AG20443 (cell line): Measurements from ENCODE around the gene ARMC7.
A peak's percentile ranks its signal among the peaks of the same experiment; 100 is the strongest.

Source experiments
- DNase-seq: peaks from one replicate; pipeline ENCODE4 v3.0.0; 2012; ENCODE audit warnings: low spot score, mixed read lengths

The ARMC7 gene

DNA sequence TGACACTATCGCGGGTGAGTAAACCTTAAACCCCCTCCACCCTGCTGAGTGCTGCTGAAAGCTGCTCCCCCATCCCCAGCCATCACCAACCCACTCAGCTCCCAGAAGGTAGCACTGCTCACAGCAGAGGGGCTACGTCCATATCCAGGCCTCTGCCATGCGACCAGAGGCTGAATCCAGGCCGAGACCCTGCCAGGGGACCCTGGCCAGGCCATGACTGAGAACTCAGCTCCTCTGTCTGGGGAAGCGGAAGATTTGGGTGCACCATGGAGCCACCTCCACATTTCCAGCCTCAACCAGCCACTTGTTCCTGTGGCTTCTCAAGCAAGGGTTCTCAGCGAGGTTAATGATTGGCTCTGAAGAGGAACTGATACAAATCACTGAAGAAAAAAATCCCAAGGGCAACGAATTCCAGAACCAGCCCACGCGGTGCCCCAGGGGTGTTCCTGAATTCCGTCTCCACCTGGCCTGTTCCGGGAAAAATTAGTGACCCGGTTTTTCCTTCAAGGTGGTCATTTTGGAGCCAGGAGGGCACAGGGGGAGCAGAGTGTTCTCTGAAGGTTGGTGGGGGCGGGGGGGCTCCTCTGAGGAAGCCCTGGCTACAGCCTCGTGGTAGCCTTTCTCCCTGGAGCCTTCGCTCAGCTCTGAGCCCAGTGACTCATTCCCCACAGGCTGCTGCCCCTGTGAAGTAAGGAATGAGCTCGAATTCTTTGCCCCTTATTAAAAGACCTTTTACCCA lies 31.3 kb upstream of the ARMC7 start:
- DNase-seq = peak; percentile 87

DNA sequence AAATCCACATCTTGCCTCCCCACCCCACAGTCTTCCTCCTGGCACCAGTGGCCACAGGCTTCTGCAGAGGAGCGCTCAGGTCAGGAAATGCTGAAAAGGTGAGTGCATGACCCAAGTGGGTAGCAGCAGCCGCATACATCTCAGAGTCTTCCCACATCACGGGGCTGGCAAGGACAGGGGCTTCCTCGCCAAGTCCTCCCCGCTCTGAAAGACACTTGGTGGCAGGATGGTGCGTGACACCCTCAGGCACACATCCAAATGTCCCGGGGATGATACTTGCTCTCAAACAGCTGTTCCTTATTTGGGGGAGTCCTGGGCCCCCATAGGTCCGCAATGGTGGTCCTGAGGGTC lies 30.8 kb upstream of the ARMC7 start:
- no peak for DNase-seq

DNA sequence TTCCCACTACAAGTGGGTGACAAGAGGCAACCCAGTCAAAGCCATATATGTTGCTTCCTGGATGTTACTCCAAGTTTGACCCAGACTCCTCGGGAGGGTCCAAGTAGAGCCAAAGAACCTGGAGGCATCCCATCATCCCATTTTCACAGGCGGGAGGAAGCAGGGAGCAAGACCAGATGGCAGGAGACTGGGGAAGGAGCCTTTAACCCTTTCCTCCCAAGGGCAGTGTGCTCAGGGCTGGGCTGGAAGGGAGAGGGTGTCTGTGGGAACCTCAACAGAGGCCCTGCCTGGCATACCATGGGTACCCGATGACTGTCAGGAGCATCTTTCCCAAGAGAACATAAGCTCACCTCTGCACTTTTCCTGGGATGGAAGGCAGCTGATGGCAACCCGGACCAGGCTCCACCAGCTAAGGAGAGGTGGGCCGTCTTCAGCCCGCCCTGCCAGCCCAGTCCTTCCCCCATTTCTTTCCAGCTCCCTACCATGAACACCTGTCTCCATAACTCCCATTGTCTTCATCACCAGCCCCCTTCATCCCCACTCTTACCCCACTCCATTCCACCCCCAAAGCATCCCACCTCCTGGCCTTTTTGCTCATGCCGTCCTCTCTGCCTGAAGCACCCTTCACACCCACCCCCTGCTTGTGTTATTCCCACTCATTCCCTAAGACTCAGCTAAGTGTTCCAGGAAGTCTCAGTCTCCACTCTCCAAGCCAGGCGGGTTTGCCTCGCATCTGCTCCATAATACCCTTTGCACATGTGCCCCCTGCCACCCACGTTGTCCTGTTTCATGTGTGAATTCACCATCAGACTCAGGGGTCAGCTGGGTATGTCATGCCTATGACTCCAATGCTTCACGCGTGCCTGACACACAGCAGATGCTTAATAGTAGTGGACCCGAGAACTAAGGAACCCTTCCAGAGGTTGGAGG lies 27.9 kb upstream of the ARMC7 start:
- no peak for DNase-seq

DNA sequence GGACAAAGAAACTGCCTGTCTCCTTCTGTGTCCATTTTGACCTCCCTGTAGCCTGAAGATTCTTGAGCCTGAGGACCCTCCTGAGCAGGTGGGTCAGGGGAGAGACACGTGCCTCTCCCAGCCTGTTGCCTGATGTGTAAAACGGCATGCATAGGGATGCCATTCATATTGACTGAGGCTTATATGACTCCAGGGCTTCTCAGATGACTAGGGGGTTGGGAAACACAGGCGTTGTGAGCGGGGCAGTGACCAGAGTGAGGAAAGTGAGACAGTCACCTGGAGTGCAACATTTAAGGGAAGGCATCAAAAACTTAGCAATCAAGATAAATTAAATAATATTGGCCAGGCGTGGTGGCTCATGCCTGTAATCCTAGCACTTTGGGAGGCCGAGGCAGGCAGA lies 27.1 kb upstream of the ARMC7 start:
- no peak for DNase-seq

DNA sequence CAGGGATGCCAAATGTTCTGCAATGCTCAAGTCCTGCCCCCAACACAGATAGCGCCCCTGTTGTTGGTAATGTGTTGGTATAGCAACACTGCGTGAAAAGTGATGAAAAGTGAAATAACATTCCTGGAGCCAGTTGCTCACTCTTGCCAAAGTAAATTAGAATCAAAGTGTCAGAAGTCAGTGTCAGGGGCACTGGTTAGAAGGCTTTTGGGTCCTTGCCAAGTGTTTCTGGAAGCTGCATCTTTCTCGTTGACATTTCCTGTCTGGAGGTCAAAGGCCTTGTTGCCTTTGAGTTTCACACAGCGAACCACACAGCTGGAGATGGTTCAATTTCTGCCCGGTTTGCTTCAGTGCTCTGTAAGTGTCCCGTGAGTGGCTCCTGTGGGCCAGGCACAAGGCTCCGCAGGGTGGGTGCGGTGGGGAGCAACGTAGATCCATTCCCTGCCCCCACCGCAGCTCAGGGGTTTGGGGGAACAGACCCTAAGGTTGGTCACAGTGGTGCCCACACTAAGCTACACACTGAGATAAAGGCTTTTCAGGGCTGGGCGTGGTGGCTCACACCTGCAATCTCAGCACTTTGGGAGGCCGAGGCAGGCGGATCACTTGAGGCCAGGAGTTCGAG lies 25.6 kb upstream of the ARMC7 start:
- no peak for DNase-seq

DNA sequence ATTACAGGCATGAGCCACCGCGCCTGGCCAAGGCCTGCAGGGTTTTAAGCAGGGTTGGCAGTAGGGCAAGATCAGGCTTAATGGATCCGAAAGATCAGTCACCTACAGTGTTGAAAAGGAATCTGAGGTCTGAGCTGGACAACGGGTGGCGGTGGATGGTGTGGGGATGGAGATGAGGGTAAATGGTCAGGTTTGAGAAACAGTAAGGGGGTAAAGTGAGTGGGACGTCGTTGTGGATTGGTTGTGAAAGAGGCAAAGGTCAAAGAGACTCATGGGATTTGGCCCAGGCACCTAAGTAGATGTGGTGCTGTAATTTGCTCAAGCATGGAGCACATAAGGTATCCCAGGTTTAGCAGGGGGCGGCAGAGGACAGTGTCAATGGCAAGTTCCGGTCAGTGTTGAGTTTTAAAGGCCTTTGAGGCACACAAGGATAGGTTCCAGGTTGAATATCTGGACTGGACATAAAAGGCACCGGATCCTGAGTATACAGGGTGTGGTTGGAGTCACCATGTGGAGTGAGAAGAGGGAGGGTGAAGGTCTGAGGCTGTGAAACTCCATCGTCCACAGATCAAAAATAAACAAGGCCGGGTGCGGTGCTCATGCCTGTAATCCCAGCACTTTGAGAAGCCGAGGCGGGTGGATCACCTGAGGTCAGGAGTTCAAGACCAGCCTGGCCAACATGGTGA lies 23.1 kb upstream of the ARMC7 start:
- no peak for DNase-seq

DNA sequence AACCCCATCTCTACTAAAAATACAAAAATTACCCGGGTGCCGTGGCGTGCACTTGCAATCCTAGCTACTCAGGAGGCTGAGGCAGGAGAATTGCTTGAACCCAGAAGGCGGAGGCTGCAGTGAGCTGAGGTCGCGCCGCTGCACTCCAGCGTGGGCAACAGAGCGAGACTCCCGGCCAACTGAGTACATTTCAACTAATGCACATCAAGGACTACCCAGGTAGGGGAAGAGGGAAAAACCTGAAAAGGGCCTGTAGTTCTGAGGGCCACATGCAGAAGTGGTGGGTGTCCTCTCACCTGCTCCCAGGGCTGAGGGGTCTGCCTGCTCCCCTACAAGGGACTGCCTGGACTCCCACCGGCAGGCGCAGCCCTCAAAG lies 22.6 kb upstream of the ARMC7 start:
- no peak for DNase-seq

DNA sequence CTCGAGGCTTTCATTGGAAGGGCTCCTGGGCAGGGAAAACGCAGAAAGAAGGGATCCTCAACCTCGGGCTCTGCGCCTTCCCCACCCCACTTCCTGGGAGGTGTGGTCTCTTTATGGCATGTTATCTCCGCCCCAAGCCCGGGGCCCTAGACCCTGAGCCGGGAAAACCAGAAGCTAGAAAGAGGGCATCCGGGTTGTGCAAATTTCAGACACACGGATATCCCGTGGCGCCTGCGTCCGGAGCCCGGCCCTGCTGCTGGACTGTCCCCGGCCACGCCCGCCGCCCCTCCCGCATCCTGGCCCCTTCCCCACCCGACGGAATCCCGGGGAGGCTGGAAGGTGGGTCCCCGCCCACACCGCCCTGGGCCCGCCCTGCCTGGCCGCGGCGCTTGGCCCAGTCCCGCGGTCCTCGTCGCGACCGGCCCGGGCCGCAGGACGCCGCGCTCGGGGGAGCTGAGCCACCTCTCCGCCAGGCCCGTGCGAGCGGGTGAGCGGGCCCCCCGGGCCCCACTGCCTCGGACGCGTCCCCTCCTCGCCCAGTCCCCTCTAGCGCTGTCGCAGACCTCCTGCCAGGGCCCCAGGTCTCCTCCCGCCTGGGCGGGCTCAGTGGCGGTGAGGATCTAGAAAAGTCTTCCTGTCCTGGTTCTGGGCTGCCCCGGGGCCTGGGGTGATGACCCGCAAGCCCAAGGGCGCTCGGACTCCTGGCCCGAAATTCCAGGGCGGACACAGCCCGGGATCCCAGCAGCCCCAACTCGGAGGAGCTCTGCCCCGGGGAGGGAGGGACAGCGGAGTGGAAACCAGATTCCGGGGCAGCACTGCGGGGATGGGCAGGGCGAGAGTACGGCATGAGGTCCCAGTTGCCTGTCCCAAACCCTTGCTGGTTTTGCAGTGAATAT lies 22.0 kb upstream of the ARMC7 start, which contains the start of gene SLC16A5:
TSS of gene SLC16A5 (plus strand) at position 397 of the 896 bp plus-strand sequence. CDS start 5,683 bp downstream, outside the sequence.
- DNase-seq = peak; percentile 92

DNA sequence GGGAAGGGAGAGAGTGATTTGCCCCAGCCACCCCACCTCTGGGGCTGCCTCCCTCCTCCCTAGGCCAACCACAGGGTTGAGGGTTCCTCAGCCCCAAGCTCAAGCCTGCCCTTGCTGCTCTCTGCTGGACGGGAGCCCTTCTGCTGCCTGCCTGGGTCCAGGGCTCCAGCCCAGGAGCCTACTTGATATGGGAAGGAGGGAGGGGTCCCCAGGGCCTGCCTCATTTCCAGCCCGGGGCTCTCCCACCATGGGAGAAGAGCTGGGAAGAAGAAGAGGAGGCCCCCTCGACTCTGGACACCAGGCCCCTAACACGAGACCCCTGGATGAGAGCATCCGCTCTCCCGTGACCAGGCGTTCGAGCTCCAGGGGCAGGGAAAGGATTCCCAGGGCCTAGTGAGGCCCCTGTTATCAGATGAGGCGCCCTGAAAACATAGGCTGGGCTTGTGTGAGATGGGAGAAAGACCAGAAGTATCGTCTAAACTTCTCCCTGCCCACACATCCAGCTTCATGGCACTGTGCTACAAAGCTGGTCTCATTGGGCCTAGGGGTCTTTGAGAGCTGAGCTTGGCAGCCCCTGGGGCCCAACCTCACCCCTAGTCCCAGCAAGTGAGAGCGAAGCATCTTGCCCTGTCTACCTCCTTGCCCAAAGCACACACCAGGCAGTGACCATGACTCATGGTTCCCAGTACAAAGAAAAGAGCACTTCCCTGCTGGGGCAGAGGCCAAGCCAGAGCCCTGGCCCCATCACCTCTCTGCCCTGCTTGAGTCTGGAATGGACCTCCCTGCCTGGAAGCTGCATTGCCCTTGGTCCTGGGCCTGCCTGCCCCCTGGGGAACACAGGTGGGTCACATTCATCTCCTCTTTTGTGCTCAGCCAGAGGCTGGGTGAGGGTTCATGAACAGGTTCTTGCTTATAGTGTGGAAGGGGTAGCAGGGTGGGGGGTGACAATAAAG lies 21.0 kb upstream of the ARMC7 start:
- peak; percentile 65 for DNase-seq

DNA sequence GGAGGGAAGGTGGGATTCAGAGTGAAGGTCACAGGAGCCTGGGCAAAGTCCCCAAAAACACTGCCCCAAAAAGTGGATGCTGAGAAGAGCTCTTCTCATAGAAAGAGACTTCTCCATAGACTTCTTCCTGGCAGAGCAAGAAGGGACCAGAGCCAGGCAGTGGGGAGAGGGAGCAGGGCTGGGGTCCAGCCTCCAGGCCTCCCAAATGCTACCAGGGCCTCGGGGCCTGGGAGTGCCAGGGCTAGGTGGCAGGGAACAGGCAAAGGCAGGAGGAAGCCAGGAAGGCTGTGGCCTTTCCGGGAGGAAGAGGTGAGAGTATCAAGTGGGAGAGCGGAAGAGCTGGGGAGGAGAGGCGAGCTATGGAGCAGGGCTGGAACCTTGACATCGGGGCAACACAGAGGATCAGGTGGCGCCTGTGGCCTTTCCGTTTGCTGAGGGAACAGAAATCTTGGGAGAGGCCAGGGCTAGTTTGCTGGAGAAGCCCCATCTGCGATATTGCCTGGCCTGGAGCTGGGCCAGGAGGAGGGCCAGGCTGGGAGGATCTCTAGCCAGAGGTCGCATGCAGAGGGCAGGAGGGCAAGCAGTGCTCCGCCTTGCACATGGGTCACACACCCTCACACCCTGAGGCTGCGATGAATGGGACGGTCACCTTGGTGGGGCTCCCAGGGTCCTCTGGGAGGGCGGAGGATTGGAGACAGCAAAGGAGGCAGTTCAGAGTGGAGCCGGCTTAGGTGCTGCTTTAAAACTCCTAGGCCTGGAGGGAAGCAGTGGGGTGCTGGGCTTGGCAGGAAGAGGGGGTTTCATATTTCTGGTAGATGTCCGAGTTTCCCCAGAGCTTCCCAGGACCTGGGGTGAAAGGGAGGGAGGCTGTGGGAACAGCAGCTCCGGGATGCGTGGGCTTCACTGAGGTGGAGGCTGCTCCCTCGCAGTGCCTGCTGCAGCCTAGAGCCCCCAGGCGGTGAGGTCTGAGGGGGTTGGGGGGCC lies 18.6 kb upstream of the ARMC7 start:
- no peak for DNase-seq

DNA sequence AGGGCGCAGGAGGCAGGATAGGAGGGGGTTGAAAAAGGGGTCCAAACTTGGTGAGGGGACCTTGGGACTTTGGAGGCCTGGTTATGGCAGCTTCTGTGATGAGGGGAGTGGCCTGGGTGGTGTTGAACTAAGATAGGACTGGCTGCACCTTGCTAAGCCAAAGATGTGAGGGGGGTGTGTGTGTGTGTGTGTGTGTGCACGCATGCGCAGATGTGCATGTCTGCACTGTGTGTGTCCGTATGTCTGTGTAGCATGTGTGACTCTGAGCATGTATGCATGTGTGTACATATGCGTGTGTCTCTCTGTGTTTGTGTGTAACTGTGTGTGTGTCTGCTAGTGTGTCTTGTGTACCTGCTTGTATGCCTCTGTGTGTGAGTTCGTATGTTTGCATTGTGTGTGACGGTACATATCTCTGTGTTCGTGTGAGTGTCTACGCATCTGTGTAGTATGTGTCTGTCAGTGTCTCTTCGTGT lies 17.9 kb upstream of the ARMC7 start:
- DNase-seq = no peak

DNA sequence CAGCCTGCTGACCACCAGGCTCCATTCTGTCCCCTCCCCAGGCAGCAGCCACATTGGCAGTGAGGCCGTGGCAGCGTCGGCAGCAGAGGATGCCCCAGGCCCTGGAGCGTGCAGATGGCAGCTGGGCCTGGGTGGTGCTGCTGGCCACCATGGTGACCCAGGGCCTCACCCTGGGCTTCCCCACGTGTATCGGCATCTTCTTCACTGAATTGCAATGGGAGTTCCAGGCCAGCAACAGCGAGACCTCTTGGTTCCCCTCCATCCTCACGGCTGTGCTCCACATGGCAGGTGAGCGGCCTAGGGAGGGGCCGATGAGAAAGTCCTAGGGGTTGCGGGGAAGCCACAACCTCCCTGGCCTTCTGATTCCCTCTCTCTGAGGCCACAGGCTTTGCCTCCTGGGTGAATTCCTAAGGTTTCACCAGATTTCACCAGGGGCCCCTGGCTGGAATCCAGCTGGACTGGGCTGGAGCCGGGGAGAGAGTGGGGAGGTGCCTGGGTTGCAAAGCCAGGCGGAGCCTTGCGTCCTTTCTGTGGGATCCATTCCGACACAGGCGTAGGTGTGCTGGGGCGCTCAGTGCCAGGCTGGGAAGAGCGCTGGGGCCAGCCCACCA lies 16.1 kb upstream of the ARMC7 start:
- no peak for DNase-seq

DNA sequence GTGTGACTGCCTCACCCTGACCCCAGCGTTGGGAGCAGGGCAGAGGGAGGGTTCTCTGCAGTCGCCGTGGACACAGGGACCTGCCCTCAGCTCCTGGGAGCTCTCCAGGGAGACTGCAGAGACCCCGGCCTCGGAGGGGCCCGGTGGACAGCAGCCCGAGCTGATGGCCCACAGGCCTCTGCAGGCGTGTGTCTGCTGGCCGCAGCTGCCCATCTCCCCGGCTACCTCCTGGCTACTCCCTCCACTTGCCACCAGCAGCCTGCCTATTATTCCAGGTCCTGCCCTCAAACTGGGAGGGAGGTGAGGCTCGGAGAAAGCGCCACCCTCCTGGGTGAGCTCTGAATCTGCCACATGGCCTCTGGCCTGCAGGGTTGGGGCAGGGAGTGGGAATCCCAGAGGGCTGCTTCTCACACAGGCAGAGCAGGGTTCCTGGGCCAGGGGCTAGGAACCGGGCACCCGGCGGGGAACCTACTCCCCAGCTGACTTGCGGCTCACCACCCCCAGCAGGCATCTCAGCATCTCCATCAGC lies 14.8 kb upstream of the ARMC7 start:
- no peak for DNase-seq

DNA sequence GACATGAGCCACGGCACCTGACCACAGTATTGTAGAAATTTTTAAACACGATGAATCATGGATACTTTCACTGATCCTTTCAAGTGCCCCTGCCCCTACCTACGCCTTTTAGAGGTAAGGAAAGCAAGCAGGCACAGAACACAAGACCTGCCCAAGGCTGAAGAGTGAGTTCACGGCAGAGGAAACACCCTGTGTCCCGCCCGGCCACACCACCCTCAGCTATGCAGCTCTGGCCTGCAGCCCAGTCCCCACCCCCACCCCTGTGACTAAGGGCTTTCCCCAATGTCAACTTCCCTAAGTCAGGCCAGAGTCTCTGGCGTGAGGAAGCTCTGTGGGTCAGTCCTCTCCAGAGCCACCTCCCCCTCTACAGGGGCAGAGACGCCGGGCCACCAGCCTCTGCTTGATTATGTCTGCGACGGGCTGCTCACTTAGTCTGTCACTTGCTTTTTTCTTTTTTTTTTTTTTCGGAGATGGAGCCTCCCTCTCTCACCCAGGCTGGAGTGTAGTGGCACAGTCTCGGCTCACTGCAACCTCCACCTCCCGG lies 13.6 kb upstream of the ARMC7 start:
- DNase-seq = peak; percentile 80

DNA sequence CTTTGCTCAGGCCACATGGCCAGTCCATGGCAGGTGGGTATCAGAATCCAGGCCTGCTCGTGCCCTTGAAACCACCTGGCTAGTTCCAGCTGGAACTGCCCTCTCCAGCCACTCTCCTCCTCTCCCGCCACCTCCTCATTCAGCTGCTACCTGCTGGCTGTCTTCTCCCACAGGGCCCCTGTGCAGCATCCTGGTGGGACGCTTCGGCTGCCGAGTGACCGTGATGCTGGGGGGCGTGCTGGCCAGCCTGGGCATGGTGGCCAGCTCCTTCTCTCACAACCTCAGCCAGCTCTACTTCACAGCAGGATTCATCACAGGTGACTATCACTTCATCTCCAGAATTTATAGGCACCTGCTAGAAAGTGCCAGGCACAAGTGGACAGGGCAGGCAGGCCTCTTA lies 11.9 kb upstream of the ARMC7 start:
- no peak for DNase-seq

DNA sequence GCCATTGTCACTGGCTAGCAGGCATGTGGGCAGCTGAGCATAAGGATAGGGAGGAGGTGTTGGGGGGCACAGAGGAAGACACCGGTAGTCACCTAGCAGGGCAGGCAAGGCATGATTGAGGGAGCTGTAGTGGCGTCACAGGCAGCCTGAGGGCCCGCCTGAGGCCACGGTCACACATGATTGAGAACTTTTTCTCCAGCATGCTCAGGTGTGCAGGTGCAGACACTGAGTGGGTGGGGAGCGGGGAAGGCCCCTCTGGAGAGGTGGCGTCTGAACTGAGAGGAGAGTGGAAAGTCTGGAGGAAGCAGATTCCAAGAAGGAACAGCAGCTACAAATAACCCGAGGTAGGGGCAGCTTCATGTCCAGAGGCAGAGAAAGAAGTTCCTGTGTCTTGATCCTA lies 10.9 kb upstream of the ARMC7 start:
- no peak for DNase-seq

DNA sequence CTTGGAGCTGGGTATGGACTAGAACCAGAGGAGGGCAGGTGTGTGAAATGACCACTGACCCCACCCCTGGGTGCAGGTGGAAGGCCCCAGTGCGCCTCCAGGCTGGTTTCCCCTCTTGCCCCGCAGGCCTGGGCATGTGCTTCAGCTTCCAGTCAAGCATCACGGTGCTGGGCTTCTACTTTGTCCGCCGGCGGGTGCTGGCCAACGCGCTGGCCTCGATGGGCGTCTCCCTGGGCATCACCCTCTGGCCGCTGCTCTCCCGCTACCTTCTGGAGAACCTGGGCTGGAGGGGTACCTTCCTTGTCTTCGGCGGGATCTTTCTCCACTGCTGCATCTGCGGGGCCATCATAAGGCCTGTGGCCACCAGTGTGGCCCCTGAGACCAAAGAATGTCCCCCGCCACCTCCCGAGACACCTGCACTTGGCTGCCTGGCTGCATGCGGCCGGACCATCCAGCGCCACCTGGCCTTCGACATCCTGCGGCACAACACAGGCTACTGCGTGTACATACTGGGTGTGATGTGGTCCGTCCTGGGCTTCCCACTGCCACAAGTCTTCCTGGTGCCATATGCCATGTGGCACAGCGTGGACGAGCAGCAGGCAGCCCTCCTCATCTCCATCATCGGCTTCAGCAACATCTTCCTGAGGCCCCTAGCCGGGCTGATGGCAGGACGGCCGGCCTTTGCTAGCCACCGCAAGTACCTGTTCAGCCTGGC lies 9.7 kb upstream of the ARMC7 start:
- DNase-seq = no peak
